Measurements from ENCODE around the gene LGI4.

- TF ChIP-seq, protein P1, sequence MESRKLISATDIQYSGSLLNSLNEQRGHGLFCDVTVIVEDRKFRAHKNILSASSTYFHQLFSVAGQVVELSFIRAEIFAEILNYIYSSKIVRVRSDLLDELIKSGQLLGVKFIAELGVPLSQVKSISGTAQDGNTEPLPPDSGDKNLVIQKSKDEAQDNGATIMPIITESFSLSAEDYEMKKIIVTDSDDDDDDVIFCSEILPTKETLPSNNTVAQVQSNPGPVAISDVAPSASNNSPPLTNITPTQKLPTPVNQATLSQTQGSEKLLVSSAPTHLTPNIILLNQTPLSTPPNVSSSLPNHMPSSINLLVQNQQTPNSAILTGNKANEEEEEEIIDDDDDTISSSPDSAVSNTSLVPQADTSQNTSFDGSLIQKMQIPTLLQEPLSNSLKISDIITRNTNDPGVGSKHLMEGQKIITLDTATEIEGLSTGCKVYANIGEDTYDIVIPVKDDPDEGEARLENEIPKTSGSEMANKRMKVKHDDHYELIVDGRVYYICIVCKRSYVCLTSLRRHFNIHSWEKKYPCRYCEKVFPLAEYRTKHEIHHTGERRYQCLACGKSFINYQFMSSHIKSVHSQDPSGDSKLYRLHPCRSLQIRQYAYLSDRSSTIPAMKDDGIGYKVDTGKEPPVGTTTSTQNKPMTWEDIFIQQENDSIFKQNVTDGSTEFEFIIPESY (IDR thresholded peaks at IDR 0.05; ENCODE audit: extremely low read depth, insufficient replicate concordance, low read length): no peak
- no peak for TF ChIP-seq CTCF (IDR thresholded peaks at IDR 0.05 in 2 of 3, conservative IDR thresholded peaks at IDR 0.05 in 1 of 3; ENCODE audit: borderline replicate concordance in 1 of 3, insufficient read depth in 1 of 3, low read depth in 2 of 3, low read length in 2 of 3)
- no peak for TF ChIP-seq ZFX (IDR thresholded peaks at IDR 0.05)
- no peak for TF ChIP-seq POLR2A (IDR thresholded peaks at IDR 0.05; ENCODE audit: borderline replicate concordance, extremely low read depth, insufficient read depth, insufficient read length)
Observed at GRCh38 chr19:35127871-35128270, 7.0 kb downstream of the LGI4 start.
